Parathyroid adenoma (tissue), 2 donors: ENCODE results near the gene PPP6R1.
"Not testable (repeated sequence)": the region's sequence is repeated elsewhere in the genome, so short reads cannot be mapped to it uniquely, and the experiment has no call there.

Experiments
- H2AFZ ChIP-seq: fragments of 300-600 bp; sonication (generic); one replicate; pipeline ENCODE4 v1.7.0; 2017; ENCODE audit warnings: antibody characterized with exemption, mild to moderate bottlenecking
- H3K27ac ChIP-seq: fragments of 300-600 bp; sonication (generic); one replicate; pipeline ENCODE4 v1.7.0; 2017
- H3K27me3 ChIP-seq: fragments of 300-600 bp; sonication (generic); one replicate; pipeline ENCODE4 v1.7.0; 2017; ENCODE audit warnings: low read length; ENCODE audit not compliant: control insufficient read depth, insufficient read depth
- H3K36me3 ChIP-seq: fragments of 300-600 bp; sonication (generic); one replicate; pipeline ENCODE4 v1.7.0; 2017; ENCODE audit warnings: low read length; ENCODE audit not compliant: control insufficient read depth, insufficient read depth
- H3K4me1 ChIP-seq: fragments of 300-600 bp; sonication (generic); one replicate; pipeline ENCODE4 v1.7.0; 2017; ENCODE audit warnings: control low read depth
- H3K4me2 ChIP-seq: fragments of 300-600 bp; sonication (generic); one replicate; pipeline ENCODE4 v1.7.0; 2017; ENCODE audit warnings: low read length
- H3K4me3 ChIP-seq: fragments of 300-600 bp; sonication (generic); one replicate; pipeline ENCODE4 v1.7.0; 2017; ENCODE audit warnings: low read depth, low read length
- H3K79me2 ChIP-seq: fragments of 300-600 bp; sonication (generic); one replicate; pipeline ENCODE4 v1.7.0; 2017; ENCODE audit warnings: control low read depth
- H3K9ac ChIP-seq: fragments of 300-600 bp; sonication (generic); one replicate; pipeline ENCODE4 v1.7.0; 2017; ENCODE audit warnings: mild to moderate bottlenecking
- H3K9me3 ChIP-seq: fragments of 300-600 bp; sonication (generic); one replicate; pipeline ENCODE4 v1.7.0; 2017; ENCODE audit warnings: low read length; ENCODE audit not compliant: control insufficient read depth
- TF ChIP-seq, protein P1 (sequence below): fragments of 300-600 bp; sonication (generic); IDR thresholded peaks from one replicate; pipeline ENCODE4 v1.7.0; 2017; ENCODE audit warnings: antibody characterized with exemption, mild to moderate bottlenecking
- donor health status: primary hyperparathyroidism.

The PPP6R1 gene

DNA sequence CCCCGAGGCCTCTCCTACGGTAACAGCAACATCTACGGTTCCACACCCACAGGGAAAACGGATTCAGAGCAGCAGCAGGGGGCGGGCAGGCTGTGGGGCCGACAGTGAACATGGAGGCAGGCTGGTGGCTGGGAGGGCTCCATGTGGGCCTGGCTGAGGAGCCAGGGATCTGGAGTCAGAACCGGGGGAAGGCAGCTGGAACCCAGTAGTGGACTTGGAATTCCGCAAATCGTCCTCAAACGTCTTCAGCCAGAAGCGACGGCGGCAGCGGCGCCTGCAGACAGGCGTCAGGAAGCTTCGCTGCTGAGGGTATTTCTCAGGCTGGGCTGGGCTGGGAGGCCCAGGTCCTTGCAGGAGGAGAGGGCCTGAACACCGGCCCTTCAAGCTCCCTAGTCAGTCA is 32.0 kb downstream of the PPP6R1 start:
- TF ChIP-seq, protein P1, sequence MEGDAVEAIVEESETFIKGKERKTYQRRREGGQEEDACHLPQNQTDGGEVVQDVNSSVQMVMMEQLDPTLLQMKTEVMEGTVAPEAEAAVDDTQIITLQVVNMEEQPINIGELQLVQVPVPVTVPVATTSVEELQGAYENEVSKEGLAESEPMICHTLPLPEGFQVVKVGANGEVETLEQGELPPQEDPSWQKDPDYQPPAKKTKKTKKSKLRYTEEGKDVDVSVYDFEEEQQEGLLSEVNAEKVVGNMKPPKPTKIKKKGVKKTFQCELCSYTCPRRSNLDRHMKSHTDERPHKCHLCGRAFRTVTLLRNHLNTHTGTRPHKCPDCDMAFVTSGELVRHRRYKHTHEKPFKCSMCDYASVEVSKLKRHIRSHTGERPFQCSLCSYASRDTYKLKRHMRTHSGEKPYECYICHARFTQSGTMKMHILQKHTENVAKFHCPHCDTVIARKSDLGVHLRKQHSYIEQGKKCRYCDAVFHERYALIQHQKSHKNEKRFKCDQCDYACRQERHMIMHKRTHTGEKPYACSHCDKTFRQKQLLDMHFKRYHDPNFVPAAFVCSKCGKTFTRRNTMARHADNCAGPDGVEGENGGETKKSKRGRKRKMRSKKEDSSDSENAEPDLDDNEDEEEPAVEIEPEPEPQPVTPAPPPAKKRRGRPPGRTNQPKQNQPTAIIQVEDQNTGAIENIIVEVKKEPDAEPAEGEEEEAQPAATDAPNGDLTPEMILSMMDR, result no peak
- H3K27ac ChIP-seq, result no peak overlapping the region
- no peaks in the 10 kb centered on the region for H3K36me3 ChIP-seq

DNA sequence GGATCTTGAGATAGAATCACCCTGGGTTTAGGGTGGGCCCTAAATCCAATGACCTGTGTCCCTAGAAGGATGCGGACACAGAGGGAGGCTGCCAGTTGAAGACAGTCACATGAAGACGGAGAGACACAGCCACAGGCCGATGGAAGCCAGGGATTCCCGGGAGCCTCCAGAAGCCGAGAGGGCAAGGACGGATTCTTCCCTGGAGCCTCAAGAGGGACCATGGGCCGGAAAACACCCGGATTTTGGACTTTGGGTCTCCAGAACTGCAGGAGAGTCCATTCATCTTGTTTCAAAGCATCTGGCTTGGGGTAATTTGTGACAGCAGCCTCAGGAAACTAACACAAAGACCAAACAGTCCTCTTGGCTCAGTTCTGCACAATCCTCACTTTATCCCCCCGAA is 32.5 kb downstream of the PPP6R1 start:
- Histone ChIP-seq H3K36me3 (no peaks in the 10 kb centered on the region), H3K9ac (no peak overlapping the region), H3K27ac (no peak overlapping the region), H3K9me3 (no peaks in the 10 kb centered on the region), H2AFZ (no peak overlapping the region), H3K4me1 (no peaks in the 10 kb centered on the region), H3K4me3 (no peak overlapping the region), H3K27me3 (no peaks in the 10 kb centered on the region), H3K79me2 (no peaks in the 10 kb centered on the region), H3K4me2 (no peak overlapping the region)
- TF ChIP-seq, protein P1, result no peak

More for the DNA sequence above, 32.0 kb downstream of the PPP6R1 start:
- H3K27me3 ChIP-seq, result no peaks in the 10 kb centered on the region
- no peaks in the 10 kb centered on the region for H3K4me1 ChIP-seq
- no peaks in the 10 kb centered on the region for H3K79me2 ChIP-seq
- H3K4me3 ChIP-seq, result no peak overlapping the region
- H3K4me2 ChIP-seq, result no peak overlapping the region
- no peak overlapping the region for H3K9ac ChIP-seq
- no peak overlapping the region for H2AFZ ChIP-seq
- H3K9me3 ChIP-seq, result no peaks in the 10 kb centered on the region

DNA sequence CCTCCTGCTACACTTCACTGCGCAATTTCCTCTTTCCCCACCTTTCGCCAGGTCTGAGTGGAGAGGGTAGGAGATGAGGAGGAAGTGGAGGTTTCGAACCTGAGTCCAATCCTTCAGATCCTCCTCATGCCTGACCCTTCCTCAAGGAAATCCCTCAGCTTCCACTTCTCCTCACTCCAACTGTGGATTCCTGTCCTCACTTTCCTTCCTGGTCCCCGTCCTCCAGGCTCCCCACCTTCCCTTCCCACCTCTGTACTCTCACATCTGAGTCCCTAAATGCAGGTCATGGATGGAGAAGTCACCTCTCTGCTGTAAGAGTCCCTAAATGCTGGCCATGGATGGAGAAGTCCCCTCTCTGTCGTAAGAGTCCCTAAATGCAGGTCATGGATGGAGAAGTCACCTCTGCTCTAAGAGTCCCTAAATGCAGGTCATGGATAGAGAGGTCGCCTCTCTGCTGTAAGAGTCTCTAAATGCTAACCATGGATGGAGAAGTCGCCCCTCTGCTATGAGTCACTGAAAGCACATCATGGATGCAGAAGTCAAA is 33.3 kb downstream of the PPP6R1 start:
- Histone ChIP-seq H3K79me2 (no peaks in the 10 kb centered on the region), H3K4me2 (no peak overlapping the region), H3K4me1 (no peaks in the 10 kb centered on the region), H3K9me3 (no peaks in the 10 kb centered on the region), H2AFZ (no peak overlapping the region), H3K9ac (no peak overlapping the region), H3K27me3 (no peaks in the 10 kb centered on the region), H3K27ac (no peak overlapping the region), H3K36me3 (no peaks in the 10 kb centered on the region), H3K4me3 (no peak overlapping the region)
- TF ChIP-seq, protein P1, result no peak

DNA sequence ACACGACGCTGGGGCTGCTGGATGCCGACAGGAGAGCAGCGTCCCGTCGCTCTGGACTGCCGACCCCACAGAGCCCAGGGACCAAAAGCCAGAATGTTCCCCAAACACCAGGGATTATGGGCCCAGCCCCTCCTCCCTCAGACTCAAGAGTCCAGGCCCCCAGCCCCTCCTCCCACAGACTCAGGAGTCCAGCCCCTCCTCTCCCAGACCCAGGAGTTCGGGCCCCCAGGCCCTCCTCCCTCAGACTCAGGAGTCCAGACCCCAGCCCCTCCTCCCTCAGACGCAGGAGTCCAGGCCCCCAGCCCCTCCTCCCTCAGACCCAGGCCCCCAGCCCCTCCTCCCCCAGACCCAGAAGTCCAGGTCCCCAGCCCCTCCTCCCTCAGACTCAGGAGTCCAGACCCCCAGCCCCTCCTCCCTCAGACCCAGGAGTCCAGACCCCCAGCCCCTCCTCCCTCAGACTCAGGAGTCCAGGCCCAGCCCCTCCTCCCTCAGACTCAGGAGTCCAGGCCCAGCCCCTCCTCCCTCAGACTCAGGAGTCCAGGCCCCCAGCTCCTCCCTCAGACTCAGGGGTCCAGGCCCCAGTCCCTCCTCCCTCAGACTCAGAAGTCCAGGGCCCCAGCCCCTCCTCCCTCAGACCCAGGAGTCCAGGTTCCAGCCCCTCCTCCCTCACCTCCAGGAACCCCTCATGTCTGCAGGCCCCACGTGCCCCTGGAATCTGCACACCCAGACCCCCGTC is 34.0 kb downstream of the PPP6R1 start:
- not testable (repeated sequence) for H3K36me3 ChIP-seq, H3K9ac ChIP-seq, H3K27me3 ChIP-seq

DNA sequence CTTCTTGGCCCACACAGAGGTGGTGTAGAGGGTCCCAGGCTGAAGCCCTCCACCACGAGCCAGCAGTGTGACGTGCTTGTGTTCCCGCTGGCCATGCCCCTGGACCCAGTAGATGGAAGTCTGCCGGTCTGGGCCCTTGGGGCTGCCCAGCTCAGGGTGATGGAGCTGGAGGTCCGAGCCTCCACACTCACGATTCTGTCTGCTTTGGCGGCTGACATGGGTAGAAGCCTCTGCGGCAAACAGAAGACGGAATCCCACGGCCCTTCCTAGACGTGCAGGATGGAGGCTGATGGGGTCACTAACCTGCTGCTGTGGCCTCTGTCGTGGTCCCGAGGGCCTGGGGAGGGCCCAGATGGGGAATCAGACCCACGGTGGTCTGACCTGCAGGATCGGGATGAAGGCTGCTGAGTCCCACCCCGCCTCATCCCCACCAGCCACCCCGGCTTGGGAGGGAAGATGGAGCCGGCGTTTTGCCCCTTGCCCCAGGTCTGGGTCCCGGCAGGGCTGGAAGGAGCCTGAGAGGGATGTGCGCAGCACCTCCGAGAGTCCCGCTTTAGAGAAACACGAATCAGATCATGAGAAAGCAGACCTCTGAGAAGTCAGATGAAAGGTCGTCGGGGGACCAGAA is 34.7 kb downstream of the PPP6R1 start:
- H3K4me3 ChIP-seq, result no peak overlapping the region
- H3K4me1 ChIP-seq, result no peaks in the 10 kb centered on the region
- H3K9ac ChIP-seq, result no peak overlapping the region
- no peak overlapping the region for H3K4me2 ChIP-seq
- TF ChIP-seq, protein P1, result no peak
- H2AFZ ChIP-seq, result no peak overlapping the region
- no peaks in the 10 kb centered on the region for H3K79me2 ChIP-seq
- no peaks in the 10 kb centered on the region for H3K36me3 ChIP-seq
- H3K27ac ChIP-seq, result no peak overlapping the region
- no peaks in the 10 kb centered on the region for H3K9me3 ChIP-seq
- no peaks in the 10 kb centered on the region for H3K27me3 ChIP-seq

More for the DNA sequence above, 34.0 kb downstream of the PPP6R1 start:
- not testable (repeated sequence) for H3K79me2 ChIP-seq, H3K27ac ChIP-seq, H3K9me3 ChIP-seq, H3K4me1 ChIP-seq, H3K4me2 ChIP-seq, H2AFZ ChIP-seq, H3K4me3 ChIP-seq
